Measurements from ENCODE around the gene AHI1. TPM values are rescaled to one million over a fixed set of nuclear protein-coding genes. Genes with fewer than 3 reads are reported as not detected.
A peak's percentile ranks its signal among the peaks of the same experiment; 100 is the strongest.

AHI1 gene
- total and polyA plus RNA-seq, 2 of the 13 experiments (the other 11 are each of a cell fraction or from before 2014, with no cell fraction given): 7.2 to 18.6 TPM

DNA sequence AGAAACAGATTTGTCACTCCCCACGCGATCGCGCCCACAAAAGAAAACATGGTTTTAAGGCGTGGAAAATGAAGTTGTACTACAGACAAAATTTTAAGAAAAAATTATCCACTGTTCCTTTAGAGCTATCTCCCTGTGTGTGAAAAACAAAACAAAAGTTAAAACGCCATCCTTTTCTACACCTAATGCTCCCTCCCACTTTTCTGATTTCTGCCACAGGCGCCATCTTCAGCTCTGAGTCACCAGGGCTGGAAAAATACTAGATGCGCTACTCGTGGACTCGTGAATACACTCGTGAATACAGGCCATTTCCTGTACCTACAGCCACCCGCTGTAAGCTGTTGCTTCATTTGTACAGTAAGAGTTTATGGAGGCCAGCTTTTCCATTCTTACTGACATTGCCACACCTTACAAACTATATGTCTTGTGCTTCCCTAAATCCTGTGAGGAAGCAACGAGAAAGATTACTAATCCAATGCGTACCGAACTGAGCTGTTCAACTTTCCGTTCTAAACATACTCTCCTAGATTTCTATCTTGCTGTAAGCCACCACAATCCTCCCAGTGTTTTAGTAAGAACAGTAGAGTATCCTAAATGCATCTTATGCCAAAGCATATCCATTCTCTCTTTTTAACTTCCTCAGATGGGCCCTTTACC is 773 bp upstream of the AHI1 start (continued):
- TF ChIP-seq, protein P1, sequence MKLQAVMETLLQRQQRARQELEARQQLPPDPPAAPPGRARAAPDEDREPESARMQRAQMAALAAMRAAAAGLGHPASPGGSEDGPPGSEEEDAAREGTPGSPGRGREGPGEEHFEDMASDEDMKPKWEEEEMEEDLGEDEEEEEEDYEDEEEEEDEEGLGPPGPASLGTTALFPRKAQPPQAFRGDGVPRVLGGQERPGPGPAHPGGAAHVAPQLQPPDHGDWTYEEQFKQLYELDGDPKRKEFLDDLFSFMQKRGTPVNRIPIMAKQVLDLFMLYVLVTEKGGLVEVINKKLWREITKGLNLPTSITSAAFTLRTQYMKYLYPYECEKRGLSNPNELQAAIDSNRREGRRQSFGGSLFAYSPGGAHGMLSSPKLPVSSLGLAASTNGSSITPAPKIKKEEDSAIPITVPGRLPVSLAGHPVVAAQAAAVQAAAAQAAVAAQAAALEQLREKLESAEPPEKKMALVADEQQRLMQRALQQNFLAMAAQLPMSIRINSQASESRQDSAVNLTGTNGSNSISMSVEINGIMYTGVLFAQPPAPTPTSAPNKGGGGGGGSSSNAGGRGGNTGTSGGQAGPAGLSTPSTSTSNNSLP (IDR thresholded peaks at IDR 0.05; ENCODE audit: low read depth, low read length): no peak
- TF ChIP-seq KDM4B (CRISPR knock-in tag; IDR thresholded peaks at IDR 0.05): no peak
- peak; percentile 68; the same call in 1 of the 2 replicates for TF ChIP-seq TSC22D2 (CRISPR knock-in tag; IDR thresholded peaks at IDR 0.05; ENCODE audit: borderline replicate concordance)
- TF ChIP-seq SMC3 (IDR thresholded peaks at IDR 0.05; ENCODE audit: low read length): no peak
- TF ChIP-seq NFIB (CRISPR knock-in tag; IDR thresholded peaks at IDR 0.05; ENCODE audit: borderline replicate concordance): no peak
- TF ChIP-seq SKI (IDR thresholded peaks at IDR 0.05; ENCODE audit: partially characterized antibody): no peak
- no peak for TF ChIP-seq ZNF891 (CRISPR knock-in tag; IDR thresholded peaks at IDR 0.05)
- TF ChIP-seq DMAP1 (CRISPR knock-in tag; IDR thresholded peaks at IDR 0.05): peak; percentile 48; the same call in 1 of the 2 replicates
- TF ChIP-seq RFX5 (IDR thresholded peaks at IDR 0.05; ENCODE audit: low read depth, low read length): no peak; the same call in 1 of the 2 replicates
- no peak for TF ChIP-seq SUZ12 (IDR thresholded peaks at IDR 0.05; ENCODE audit: low read depth, low read length)
- no peak for TF ChIP-seq NR2C2 (CRISPR knock-in tag; IDR thresholded peaks at IDR 0.05; ENCODE audit: borderline replicate concordance)
- no peak for TF ChIP-seq TOPORS (CRISPR knock-in tag; IDR thresholded peaks at IDR 0.05)
- no peak for TF ChIP-seq SNRNP70 (IDR thresholded peaks at IDR 0.05; ENCODE audit: low read depth, low read length)
- TF ChIP-seq, protein P2, sequence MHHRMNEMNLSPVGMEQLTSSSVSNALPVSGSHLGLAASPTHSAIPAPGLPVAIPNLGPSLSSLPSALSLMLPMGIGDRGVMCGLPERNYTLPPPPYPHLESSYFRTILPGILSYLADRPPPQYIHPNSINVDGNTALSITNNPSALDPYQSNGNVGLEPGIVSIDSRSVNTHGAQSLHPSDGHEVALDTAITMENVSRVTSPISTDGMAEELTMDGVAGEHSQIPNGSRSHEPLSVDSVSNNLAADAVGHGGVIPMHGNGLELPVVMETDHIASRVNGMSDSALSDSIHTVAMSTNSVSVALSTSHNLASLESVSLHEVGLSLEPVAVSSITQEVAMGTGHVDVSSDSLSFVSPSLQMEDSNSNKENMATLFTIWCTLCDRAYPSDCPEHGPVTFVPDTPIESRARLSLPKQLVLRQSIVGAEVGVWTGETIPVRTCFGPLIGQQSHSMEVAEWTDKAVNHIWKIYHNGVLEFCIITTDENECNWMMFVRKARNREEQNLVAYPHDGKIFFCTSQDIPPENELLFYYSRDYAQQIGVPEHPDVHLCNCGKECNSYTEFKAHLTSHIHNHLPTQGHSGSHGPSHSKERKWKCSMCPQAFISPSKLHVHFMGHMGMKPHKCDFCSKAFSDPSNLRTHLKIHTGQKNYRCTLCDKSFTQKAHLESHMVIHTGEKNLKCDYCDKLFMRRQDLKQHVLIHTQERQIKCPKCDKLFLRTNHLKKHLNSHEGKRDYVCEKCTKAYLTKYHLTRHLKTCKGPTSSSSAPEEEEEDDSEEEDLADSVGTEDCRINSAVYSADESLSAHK (CRISPR knock-in tag; IDR thresholded peaks at IDR 0.05; ENCODE audit: borderline replicate concordance): no peak
- no peak for TF ChIP-seq ZNF879 (CRISPR knock-in tag; IDR thresholded peaks at IDR 0.05)
- TF ChIP-seq HDAC6 (IDR thresholded peaks at IDR 0.05; ENCODE audit: low read depth, low read length): no peak
- TF ChIP-seq, protein P3, sequence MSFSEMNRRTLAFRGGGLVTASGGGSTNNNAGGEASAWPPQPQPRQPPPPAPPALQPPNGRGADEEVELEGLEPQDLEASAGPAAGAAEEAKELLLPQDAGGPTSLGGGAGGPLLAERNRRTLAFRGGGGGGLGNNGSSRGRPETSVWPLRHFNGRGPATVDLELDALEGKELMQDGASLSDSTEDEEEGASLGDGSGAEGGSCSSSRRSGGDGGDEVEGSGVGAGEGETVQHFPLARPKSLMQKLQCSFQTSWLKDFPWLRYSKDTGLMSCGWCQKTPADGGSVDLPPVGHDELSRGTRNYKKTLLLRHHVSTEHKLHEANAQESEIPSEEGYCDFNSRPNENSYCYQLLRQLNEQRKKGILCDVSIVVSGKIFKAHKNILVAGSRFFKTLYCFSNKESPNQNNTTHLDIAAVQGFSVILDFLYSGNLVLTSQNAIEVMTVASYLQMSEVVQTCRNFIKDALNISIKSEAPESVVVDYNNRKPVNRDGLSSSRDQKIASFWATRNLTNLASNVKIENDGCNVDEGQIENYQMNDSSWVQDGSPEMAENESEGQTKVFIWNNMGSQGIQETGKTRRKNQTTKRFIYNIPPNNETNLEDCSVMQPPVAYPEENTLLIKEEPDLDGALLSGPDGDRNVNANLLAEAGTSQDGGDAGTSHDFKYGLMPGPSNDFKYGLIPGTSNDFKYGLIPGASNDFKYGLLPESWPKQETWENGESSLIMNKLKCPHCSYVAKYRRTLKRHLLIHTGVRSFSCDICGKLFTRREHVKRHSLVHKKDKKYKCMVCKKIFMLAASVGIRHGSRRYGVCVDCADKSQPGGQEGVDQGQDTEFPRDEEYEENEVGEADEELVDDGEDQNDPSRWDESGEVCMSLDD (CRISPR knock-in tag; IDR thresholded peaks at IDR 0.05; ENCODE audit: borderline replicate concordance): no peak
- peak; percentile 23 for TF ChIP-seq JARID2 (CRISPR knock-in tag; IDR thresholded peaks at IDR 0.05; ENCODE audit: insufficient replicate concordance)
- TF ChIP-seq, protein P4, sequence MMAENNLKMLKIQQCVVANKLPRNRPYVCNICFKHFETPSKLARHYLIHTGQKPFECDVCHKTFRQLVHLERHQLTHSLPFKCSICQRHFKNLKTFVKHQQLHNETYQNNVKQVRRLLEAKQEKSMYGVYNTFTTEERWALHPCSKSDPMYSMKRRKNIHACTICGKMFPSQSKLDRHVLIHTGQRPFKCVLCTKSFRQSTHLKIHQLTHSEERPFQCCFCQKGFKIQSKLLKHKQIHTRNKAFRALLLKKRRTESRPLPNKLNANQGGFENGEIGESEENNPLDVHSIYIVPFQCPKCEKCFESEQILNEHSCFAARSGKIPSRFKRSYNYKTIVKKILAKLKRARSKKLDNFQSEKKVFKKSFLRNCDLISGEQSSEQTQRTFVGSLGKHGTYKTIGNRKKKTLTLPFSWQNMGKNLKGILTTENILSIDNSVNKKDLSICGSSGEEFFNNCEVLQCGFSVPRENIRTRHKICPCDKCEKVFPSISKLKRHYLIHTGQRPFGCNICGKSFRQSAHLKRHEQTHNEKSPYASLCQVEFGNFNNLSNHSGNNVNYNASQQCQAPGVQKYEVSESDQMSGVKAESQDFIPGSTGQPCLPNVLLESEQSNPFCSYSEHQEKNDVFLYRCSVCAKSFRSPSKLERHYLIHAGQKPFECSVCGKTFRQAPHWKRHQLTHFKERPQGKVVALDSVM (CRISPR knock-in tag; IDR thresholded peaks at IDR 0.05): no peak
- no peak for TF ChIP-seq ZNF160 (CRISPR knock-in tag; IDR thresholded peaks at IDR 0.05)
- no peak for TF ChIP-seq ZNF839 (CRISPR knock-in tag; IDR thresholded peaks at IDR 0.05; ENCODE audit: borderline replicate concordance)
- no peak for TF ChIP-seq GATAD1 (CRISPR knock-in tag; IDR thresholded peaks at IDR 0.05)
